GM18505 (cell line): ENCODE data around the gene RPL22L1.

ENCODE experiments used
- ATAC-seq: cut with Tn5 transposase; IDR thresholded peaks from one replicate; pipeline ENCODE4 v1.9.1; 2021; ENCODE audit not compliant: unreplicated experiment
- POLR2A ChIP-seq: IDR thresholded peaks from 4 replicates; pipeline ENCODE4 v1.6.1; 2011; ENCODE audit warnings: borderline replicate concordance; ENCODE audit not compliant: insufficient read depth, insufficient read length; ENCODE audit errors: extremely low read depth

RPL22L1 gene

GRCh38 chr3:170869645-170870593 is at the start of gene RPL22L1:
RPL22L1 (minus strand) TSS chr3:170870195; CDS start chr3:170870167, 28 bp downstream.
- peak; percentile 97 for ATAC-seq
- TF ChIP-seq POLR2A, result peak; percentile 100

- no peak for TF ChIP-seq POLR2A
- ATAC-seq, result no peak
These were observed 48.7 kb upstream of the RPL22L1 start for GRCh38 chr3:170918715-170919114.

- no peak for TF ChIP-seq POLR2A
These were observed 44.7 kb upstream of the RPL22L1 start for GRCh38 chr3:170914690-170915089.

GRCh38 chr3:170914212-170914611 is 44.2 kb upstream of the RPL22L1 start:
- ATAC-seq, result no peak
- no peak for TF ChIP-seq POLR2A

More at GRCh38 chr3:170914690-170915089, 44.7 kb upstream of the RPL22L1 start:
- ATAC-seq, result no peak

- no peak for ATAC-seq
- no peak for TF ChIP-seq POLR2A
These were observed 41.1 kb upstream of the RPL22L1 start for GRCh38 chr3:170911051-170911450.

GRCh38 chr3:170910542-170910941 is 40.5 kb upstream of the RPL22L1 start:
- no peak for TF ChIP-seq POLR2A
- ATAC-seq, result no peak

GRCh38 chr3:170909129-170909903 is 39.3 kb upstream of the RPL22L1 start:
- TF ChIP-seq POLR2A, result no peak
- ATAC-seq, result no peak

GRCh38 chr3:170908235-170909116 is 38.5 kb upstream of the RPL22L1 start, which contains the start of gene EIF5A2:
EIF5A2 (minus strand) TSS chr3:170908637; CDS start chr3:170907806, 831 bp downstream.
- peak; percentile 91 for ATAC-seq
- TF ChIP-seq POLR2A, result peak; percentile 58

GRCh38 chr3:170907637-170908234 is 37.7 kb upstream of the RPL22L1 start:
- ATAC-seq, result no peak
- no peak for TF ChIP-seq POLR2A

- no peak for TF ChIP-seq POLR2A
- no peak for ATAC-seq
These were observed 35.9 kb upstream of the RPL22L1 start for GRCh38 chr3:170905862-170906261.

GRCh38 chr3:170903123-170903522 is 33.1 kb upstream of the RPL22L1 start:
- no peak for ATAC-seq
- TF ChIP-seq POLR2A, result no peak

- ATAC-seq, result no peak
These were observed 29.5 kb upstream of the RPL22L1 start for GRCh38 chr3:170899455-170899854.

More at GRCh38 chr3:170899455-170899854, 29.5 kb upstream of the RPL22L1 start:
- no peak for TF ChIP-seq POLR2A
